ENCODE results near the gene TRMT2A. TPM values are rescaled to one million over a fixed set of nuclear protein-coding genes. Genes with fewer than 3 reads are reported as not detected.
A peak's percentile ranks its signal among the peaks of the same experiment; 100 is the strongest.
"Not testable (repeated sequence)": the region's sequence is repeated elsewhere in the genome, so short reads cannot be mapped to it uniquely, and the experiment has no call there.

TRMT2A gene
- total RNA-seq, 1 experiment from 2014 or later, result 43.4 TPM

GRCh38 chr22:20067384-20067682 is 49.7 kb downstream of the TRMT2A start:
- not testable (repeated sequence) for H3K4me3 ChIP-seq, H3K27me3 ChIP-seq, H3K9me3 ChIP-seq, H3K36me3 ChIP-seq, DNase-seq

GRCh38 chr22:20066617-20067383 is 50.2 kb downstream of the TRMT2A start:
- DNase-seq, result no peak

DNA sequence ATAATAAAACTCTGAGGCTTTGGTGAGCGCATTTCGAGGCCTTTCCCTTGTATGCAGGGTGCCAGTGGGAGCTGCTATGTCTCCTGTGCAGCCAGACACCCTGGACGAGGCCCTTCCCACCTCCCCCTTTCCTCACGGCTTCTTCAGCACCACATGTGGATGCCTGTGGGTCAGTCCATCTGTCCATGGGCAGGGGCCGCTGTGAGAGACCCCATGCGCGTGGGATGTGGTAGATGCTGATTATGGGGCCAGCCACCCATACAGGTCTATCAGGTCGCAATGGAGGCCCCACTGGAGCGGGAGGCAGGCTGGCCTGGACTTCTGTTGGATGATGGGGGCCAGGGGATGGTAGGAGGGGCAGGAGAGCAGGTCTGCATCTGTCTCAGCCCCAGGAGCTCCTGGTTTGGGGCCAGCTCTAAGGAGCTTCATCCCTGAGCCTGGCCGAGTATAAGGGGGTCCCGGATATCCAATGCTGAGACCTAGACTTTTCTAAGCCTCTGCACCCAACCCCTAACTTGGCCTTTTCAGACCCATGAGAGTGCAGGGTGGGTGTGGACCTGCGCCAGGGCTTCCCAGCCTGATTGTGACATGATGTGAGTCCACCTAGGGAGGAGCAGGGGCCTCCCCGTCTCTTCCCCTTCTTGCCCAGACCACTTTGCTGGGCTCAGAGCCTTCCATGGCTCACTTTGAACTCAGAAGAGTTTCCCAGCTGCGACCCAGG is 51.0 kb downstream of the TRMT2A start:
- Histone ChIP-seq H3K4me3 (no peak overlapping the region), H3K36me3 (peaks cover 11% of the 10 kb centered on the region; the same call in 1 of the 2 replicates), H3K9me3 (no peaks in the 10 kb centered on the region), H3K27me3 (no peaks in the 10 kb centered on the region)
- no peak for DNase-seq

More at GRCh38 chr22:20066617-20067383, 50.2 kb downstream of the TRMT2A start:
- Histone ChIP-seq H3K4me3 (no peak overlapping the region), H3K9me3 (no peaks in the 10 kb centered on the region), H3K27me3 (no peaks in the 10 kb centered on the region), H3K36me3 (peaks cover 5% of the 10 kb centered on the region; the same call in 1 of the 2 replicates)

GRCh38 chr22:20064545-20065262 is 52.3 kb downstream of the TRMT2A start:
- Histone ChIP-seq H3K4me3 (no peak overlapping the region), H3K36me3 (peaks cover 11% of the 10 kb centered on the region; the same call in 1 of the 2 replicates), H3K9me3 (no peaks in the 10 kb centered on the region), H3K27me3 (no peaks in the 10 kb centered on the region)
- no peak for DNase-seq

DNA sequence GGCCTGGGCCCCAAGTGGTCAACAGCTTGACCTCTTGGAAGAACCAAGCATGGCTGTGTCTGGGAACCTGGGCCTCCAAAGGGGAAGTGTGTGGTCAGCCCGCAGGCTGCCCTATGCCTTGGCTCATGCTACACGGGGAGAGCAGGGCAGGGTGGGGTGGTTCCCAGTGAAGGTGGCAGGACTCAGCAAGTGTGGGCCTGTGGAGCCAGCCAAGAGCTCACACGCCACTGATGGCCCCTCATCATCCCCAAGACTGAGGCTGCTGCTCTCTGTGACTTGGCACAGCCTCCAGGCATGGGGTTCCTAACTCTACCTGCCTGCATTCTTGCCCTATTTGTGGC is 52.9 kb downstream of the TRMT2A start:
- Histone ChIP-seq H3K27me3 (no peaks in the 10 kb centered on the region), H3K36me3 (peaks cover 11% of the 10 kb centered on the region; the same call in 1 of the 2 replicates), H3K9me3 (no peaks in the 10 kb centered on the region), H3K4me3 (no peak overlapping the region)
- no peak for DNase-seq

- Histone ChIP-seq H3K36me3 (peaks cover 11% of the 10 kb centered on the region; the same call in 1 of the 2 replicates), H3K27me3 (no peaks in the 10 kb centered on the region), H3K9me3 (no peaks in the 10 kb centered on the region), H3K4me3 (no peak overlapping the region)
- DNase-seq, result no peak
These were observed 53.5 kb downstream of the TRMT2A start for GRCh38 chr22:20063271-20064139.

- peak; percentile 44 for DNase-seq
These were observed 54.3 kb downstream of the TRMT2A start for GRCh38 chr22:20062766-20063083.

GRCh38 chr22:20062043-20062765 is 54.8 kb downstream of the TRMT2A start:
- Histone ChIP-seq H3K27me3 (no peaks in the 10 kb centered on the region), H3K36me3 (peaks cover 11% of the 10 kb centered on the region; the same call in 1 of the 2 replicates), H3K4me3 (no peak overlapping the region), H3K9me3 (no peaks in the 10 kb centered on the region)
- DNase-seq, result no peak

More at GRCh38 chr22:20062766-20063083, 54.3 kb downstream of the TRMT2A start:
- Histone ChIP-seq H3K36me3 (peaks cover 11% of the 10 kb centered on the region; the same call in 1 of the 2 replicates), H3K9me3 (no peaks in the 10 kb centered on the region), H3K27me3 (no peaks in the 10 kb centered on the region), H3K4me3 (no peak overlapping the region)

Other genes with a start within 250 kb of the TRMT2A start
- gene COMT, start 175.5 kb downstream of the TRMT2A start, total RNA-seq (2014; rRNA removed; shearing (Covaris generic); ENCODE audit: low replicate concordance), result 178 and 263 TPM in 2 replicates
- 52.7 and 61.8 TPM in 2 replicates for gene TXNRD2, start 175.4 kb downstream of the TRMT2A start, total RNA-seq (2014; rRNA removed; shearing (Covaris generic); ENCODE audit: low replicate concordance)
- 2.2 and 3.8 TPM in 2 replicates for gene ARVCF, start 100.4 kb downstream of the TRMT2A start, total RNA-seq (2014; rRNA removed; shearing (Covaris generic); ENCODE audit: low replicate concordance)
- 21.0 and 54.2 TPM in 2 replicates for gene TANGO2, start 96.1 kb downstream of the TRMT2A start, total RNA-seq (2014; rRNA removed; shearing (Covaris generic); ENCODE audit: low replicate concordance)
- gene DGCR8, start 37.0 kb downstream of the TRMT2A start, total RNA-seq (2014; rRNA removed; shearing (Covaris generic); ENCODE audit: low replicate concordance), result 16.3 and 31.0 TPM in 2 replicates
- gene RANBP1, start 1.1 kb downstream of the TRMT2A start, total RNA-seq (2014; rRNA removed; shearing (Covaris generic); ENCODE audit: low replicate concordance), result 841 and 1,160 TPM in 2 replicates
- 1.4 and 9.6 TPM in 2 replicates for gene ZDHHC8, start 14.6 kb upstream of the TRMT2A start, total RNA-seq (2014; rRNA removed; shearing (Covaris generic); ENCODE audit: low replicate concordance)
- gene CCDC188, start 33.8 kb upstream of the TRMT2A start, total RNA-seq (2014; rRNA removed; shearing (Covaris generic); ENCODE audit: low replicate concordance), result not detected in 2 replicates
- 0.10 and 5.7 TPM in 2 replicates for gene RTN4R, start 151.1 kb upstream of the TRMT2A start, total RNA-seq (2014; rRNA removed; shearing (Covaris generic); ENCODE audit: low replicate concordance)
- 82.0 and 82.5 TPM in 2 replicates for gene DGCR6L, start 202.8 kb upstream of the TRMT2A start, total RNA-seq (2014; rRNA removed; shearing (Covaris generic); ENCODE audit: low replicate concordance)

Measured in MG63 (cell line).